Upper lobe of left lung (tissue), 6 donors: ENCODE results near the gene NXPH1. TPM values are rescaled to one million over a fixed set of nuclear protein-coding genes. Genes with fewer than 3 reads are reported as not detected.

Experiments used
- ATAC-seq, 2 donors: fragments of 200-7000 bp; cut with Tn5 transposase; one replicate each; pipeline ENCODE4 v1.9.1; 2022; ENCODE audit warnings: mild to moderate bottlenecking in 2 of 2, moderate library complexity in 2 of 2; ENCODE audit not compliant: low FRiP score in 2 of 2
- DNase-seq, 2 donors: peaks; one replicate each; pipeline ENCODE4 v3.0.0-alpha.2; 2019 to 2020
- H3K27ac ChIP-seq, 4 donors: fragments of 200-600 bp; sonication (generic); one replicate each; pipeline ENCODE4 v1.5.1; 2016 to 2019
- H3K27me3 ChIP-seq, 4 donors: fragments of 200-600 bp; sonication (generic); one replicate each; pipeline ENCODE4 v1.5.1; 2017 to 2019
- H3K36me3 ChIP-seq, 4 donors: fragments of 200-600 bp; sonication (generic); one replicate each; pipeline ENCODE4 v1.5.1; 2016 to 2019
- H3K4me1 ChIP-seq, 4 donors: fragments of 200-600 bp; sonication (generic); one replicate each; pipeline ENCODE4 v1.5.1; 2018 to 2019
- H3K4me3 ChIP-seq, 4 donors: fragments of 200-600 bp; sonication (generic); one replicate each; pipeline ENCODE4 v1.5.1; 2017 to 2019; ENCODE audit warnings: mild to moderate bottlenecking in 2 of 4, moderate library complexity in 1 of 4
- H3K9me3 ChIP-seq, 4 donors: fragments of 200-600 bp; sonication (generic); one replicate each; pipeline ENCODE4 v1.5.1; 2018 to 2019
- EP300 ChIP-seq, 4 donors: sonication (generic); formaldehyde crosslinking; IDR thresholded peaks; one replicate each; pipeline ENCODE4 v1.5.1; 2017; ENCODE audit warnings: antibody characterized with exemption in 4 of 4, control low read depth in 2 of 4
- POLR2A ChIP-seq, 4 donors: fragments of 450-650 bp; IDR thresholded peaks; one replicate each; pipeline ENCODE4 v1.5.1; 2016 to 2017; ENCODE audit warnings: antibody characterized with exemption in 4 of 4, mild to moderate bottlenecking in 2 of 4
- POLR2AphosphoS5 ChIP-seq, 2 donors: sonication (generic); formaldehyde crosslinking; IDR thresholded peaks; one replicate each; pipeline ENCODE4 v1.5.1; 2017; ENCODE audit warnings: antibody characterized with exemption in 2 of 2
- WGBS, 2 donors: methylation state at CpG; one replicate each; pipeline ENCODE4 v1.1.5; 2017 to 2018; 5-methylcytosine and 5-hydroxymethylcytosine counted together
- total RNA-seq, 6 donors: library from RNA; depleted of rRNA in 4 of 6; stranded (reverse); fragments of >200 nt in 4 of 6; gene quantifications; one replicate each; pipeline versions ENCODE4 v1.1.0 to v1.2.1, GENCODE V29; 2016 to 2021
- TF ChIP-seq, protein P1 (sequence below), 6 experiments: fragments of 450-650 bp in 4 of 6; fragments of 200-600 bp in 2 of 6; sonication (generic) in 2 of 6; IDR thresholded peaks; one replicate each; pipeline ENCODE4 v1.5.1; 2016 to 2019; ENCODE audit warnings: antibody characterized with exemption in 6 of 6
- donor health status: DM: no; HTN: no; CAD: no; lungs with moderate emphysema.
- donor health status: DM: no; HTN: yes; CAD: no; lungs with severe emphysema.

Gene NXPH1
- total RNA-seq, 6 donors from 2014 or later, result not detected

DNA sequence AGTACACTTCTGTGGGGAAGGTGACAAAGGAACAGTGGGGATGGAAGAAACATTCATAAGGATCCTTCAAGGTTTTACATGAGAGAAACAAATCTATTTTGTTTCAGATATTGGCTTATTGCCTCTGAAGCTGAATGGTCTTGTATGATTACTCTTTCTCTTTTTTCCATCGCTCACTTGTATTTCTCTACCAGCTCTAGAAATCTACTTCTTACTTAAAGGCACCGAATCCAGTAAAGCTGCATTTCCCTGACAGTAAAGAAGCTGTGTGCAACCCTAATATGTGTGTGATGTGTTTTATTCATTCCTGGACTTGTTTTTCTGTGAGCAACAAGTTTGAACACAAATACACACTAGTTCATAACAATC lies 45.2 kb upstream of the NXPH1 start:
- H3K27me3 ChIP-seq, result no peaks in the 10 kb centered on the region
- ATAC-seq (no peak), DNase-seq (no peak)
- WGBS, 2 donors, result 90 to 92% methylated on average over 2 of the region's 2 CpGs
- no peaks in the 10 kb centered on the region for H3K9me3 ChIP-seq
- H3K27ac ChIP-seq, result no peak overlapping the region
- no peak overlapping the region for H3K4me3 ChIP-seq
- no peak for TF ChIP-seq POLR2AphosphoS5 (IDR thresholded peaks at IDR 0.05)
- TF ChIP-seq POLR2A (IDR thresholded peaks at IDR 0.05), result no peak
- TF ChIP-seq EP300 (IDR thresholded peaks at IDR 0.05), result no peak
- TF ChIP-seq, protein P1, sequence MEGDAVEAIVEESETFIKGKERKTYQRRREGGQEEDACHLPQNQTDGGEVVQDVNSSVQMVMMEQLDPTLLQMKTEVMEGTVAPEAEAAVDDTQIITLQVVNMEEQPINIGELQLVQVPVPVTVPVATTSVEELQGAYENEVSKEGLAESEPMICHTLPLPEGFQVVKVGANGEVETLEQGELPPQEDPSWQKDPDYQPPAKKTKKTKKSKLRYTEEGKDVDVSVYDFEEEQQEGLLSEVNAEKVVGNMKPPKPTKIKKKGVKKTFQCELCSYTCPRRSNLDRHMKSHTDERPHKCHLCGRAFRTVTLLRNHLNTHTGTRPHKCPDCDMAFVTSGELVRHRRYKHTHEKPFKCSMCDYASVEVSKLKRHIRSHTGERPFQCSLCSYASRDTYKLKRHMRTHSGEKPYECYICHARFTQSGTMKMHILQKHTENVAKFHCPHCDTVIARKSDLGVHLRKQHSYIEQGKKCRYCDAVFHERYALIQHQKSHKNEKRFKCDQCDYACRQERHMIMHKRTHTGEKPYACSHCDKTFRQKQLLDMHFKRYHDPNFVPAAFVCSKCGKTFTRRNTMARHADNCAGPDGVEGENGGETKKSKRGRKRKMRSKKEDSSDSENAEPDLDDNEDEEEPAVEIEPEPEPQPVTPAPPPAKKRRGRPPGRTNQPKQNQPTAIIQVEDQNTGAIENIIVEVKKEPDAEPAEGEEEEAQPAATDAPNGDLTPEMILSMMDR (IDR thresholded peaks at IDR 0.05), result no peak
- H3K4me1 ChIP-seq, result no peaks in the 10 kb centered on the region
- no peaks in the 10 kb centered on the region for H3K36me3 ChIP-seq

DNA sequence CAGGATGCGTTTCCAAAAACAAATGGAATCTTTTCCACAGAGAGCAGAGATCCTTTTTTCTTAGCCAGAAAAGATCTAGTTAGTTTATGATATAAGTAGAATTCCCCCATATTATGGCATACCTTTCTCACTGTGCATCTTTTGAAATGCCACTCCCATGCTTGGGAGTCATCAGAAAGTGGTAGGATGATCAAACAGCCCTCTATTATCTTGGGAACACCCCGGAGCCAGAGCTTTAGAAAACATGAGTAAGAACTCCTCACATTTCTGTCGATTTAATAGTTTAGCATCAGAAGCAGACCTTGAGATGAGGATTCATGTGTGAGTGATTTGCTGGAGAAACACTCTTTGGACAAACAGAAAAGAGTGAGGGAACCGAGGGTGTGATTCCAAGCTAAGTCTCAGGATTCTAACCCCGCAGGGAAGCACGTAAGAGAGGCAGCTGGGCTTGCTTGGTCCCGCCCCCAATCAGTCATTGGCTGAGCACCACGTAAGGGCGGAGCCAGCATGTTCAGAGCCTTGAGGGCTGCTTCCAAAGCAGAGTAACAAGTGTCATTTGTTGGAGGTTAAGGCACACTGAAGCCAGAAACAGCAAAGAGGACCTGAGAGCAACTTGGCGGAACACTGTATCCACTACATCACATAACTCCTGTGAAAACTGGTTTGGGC lies 43.7 kb upstream of the NXPH1 start:
- peak in 1 of 2 donors; percentile 24 for ATAC-seq
- 53 to 61% methylated on average over 9 to 10 of the region's 10 CpGs for WGBS, 2 donors
- TF ChIP-seq EP300 (IDR thresholded peaks at IDR 0.05) (no peak), POLR2A (IDR thresholded peaks at IDR 0.05) (no peak), POLR2AphosphoS5 (IDR thresholded peaks at IDR 0.05) (no peak)
- TF ChIP-seq, protein P1 (IDR thresholded peaks at IDR 0.05), result no peak

DNA sequence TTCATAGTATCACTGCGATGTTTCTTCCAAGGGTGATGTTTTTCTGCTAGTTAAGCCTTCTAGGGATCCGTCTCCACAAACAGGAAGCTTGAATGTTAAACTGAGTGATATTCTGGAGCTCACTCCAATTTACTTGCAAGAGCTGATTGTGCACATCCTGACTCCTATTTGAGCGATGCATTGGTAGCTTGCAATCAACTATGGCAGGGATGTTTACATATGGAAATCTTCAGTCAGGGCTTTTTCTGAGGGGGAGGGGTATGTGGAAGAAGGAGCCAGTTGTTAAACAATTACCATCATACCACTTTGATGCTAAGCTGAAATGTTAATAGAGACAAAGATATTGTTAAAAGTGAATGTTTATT lies 43.2 kb upstream of the NXPH1 start:
- TF ChIP-seq, protein P1 (IDR thresholded peaks at IDR 0.05), result no peak
- TF ChIP-seq POLR2A (IDR thresholded peaks at IDR 0.05), result no peak
- WGBS, 2 donors, result 44 to 55% methylated on average over 3 of the region's 3 CpGs

More for the DNA sequence above, 43.7 kb upstream of the NXPH1 start:
- no peaks in the 10 kb centered on the region for H3K27me3 ChIP-seq
- no peaks in the 10 kb centered on the region for H3K4me1 ChIP-seq
- H3K36me3 ChIP-seq, result no peaks in the 10 kb centered on the region
- peak in 1 of 2 donors; percentile 0 for DNase-seq
- no peak overlapping the region for H3K4me3 ChIP-seq
- no peaks in the 10 kb centered on the region for H3K9me3 ChIP-seq
- H3K27ac ChIP-seq, result no peak overlapping the region

DNA sequence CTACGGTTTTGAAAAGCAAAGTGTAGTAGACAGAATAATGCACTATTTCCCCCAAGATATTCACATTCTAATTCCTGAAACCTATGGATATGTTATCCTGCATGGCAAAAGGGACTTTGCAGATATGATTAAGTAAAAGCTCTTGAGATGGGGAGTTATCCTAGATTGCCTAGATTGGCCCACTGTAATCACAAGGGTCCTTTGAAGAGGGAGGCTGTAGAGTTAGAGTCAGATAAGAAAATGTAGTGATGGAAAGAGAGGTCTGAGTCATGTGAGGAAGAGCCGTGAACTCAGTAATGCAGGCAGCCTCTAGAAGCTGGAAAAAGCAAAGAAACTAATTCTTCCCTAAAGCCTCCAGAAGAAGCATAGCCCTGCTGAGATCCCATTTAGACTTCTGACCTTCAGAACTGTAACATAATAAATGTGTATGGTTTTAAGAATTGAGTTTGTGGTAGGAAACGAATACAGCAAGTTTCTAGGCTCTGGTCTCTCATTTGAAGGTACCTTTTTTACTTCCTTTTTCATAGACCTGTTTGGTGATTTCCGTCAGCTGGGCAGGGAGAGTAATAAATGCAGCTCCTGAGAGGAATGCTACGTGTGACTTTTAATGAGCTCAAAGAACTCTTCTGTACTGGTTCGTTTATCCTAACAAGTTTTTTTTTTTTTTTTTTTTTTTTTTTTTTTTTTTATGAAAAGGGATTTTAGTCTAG lies 41.9 kb upstream of the NXPH1 start:
- TF ChIP-seq POLR2AphosphoS5 (IDR thresholded peaks at IDR 0.05), result no peak
- TF ChIP-seq, protein P1 (IDR thresholded peaks at IDR 0.05), result no peak
- TF ChIP-seq POLR2A (IDR thresholded peaks at IDR 0.05), result no peak
- WGBS, 2 donors, result 36% methylated on average over 6 of the region's 6 CpGs
- Histone ChIP-seq H3K9me3 (no peaks in the 10 kb centered on the region), H3K27ac (no peak overlapping the region), H3K4me1 (no peaks in the 10 kb centered on the region), H3K4me3 (no peak overlapping the region), H3K36me3 (no peaks in the 10 kb centered on the region), H3K27me3 (no peaks in the 10 kb centered on the region)
- ATAC-seq (no peak), DNase-seq (no peak)

More for the DNA sequence above, 43.2 kb upstream of the NXPH1 start:
- DNase-seq, result no peak
- ATAC-seq, result no peak
- H3K27ac ChIP-seq, result no peak overlapping the region
- H3K4me1 ChIP-seq, result no peaks in the 10 kb centered on the region
- H3K36me3 ChIP-seq, result no peaks in the 10 kb centered on the region
- no peak overlapping the region for H3K4me3 ChIP-seq
- no peaks in the 10 kb centered on the region for H3K9me3 ChIP-seq
- H3K27me3 ChIP-seq, result no peaks in the 10 kb centered on the region

DNA sequence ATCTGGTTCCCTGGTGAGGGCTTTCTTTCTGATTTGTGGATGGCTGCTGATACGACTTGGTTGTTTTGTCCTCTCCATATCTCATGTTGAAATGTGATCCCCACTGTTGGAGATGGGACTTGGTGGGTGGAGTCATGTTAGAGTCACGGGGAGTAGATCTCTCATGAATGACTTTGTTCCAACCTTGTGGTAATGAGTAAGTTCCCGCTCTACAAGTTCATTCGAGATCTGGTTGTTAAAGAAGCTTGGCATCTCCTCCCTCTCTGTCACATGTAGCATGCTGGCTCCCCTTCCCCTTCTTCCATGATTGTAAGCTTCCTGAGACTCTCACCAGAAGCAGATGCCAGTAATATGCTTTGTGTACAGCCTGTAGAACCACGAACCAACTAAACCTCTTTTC lies 37.1 kb upstream of the NXPH1 start:
- H3K36me3 ChIP-seq, result no peaks in the 10 kb centered on the region
- H3K27ac ChIP-seq, result no peak overlapping the region
- H3K27me3 ChIP-seq, result no peaks in the 10 kb centered on the region
- ATAC-seq (no peak), DNase-seq (no peak)
- no peak overlapping the region for H3K4me3 ChIP-seq
- 71 to 79% methylated on average over 5 of the region's 5 CpGs for WGBS, 2 donors
- TF ChIP-seq POLR2A (IDR thresholded peaks at IDR 0.05), result no peak
- TF ChIP-seq, protein P1 (IDR thresholded peaks at IDR 0.05), result no peak
- TF ChIP-seq POLR2AphosphoS5 (IDR thresholded peaks at IDR 0.05), result no peak
- no peak for TF ChIP-seq EP300 (IDR thresholded peaks at IDR 0.05)
- H3K9me3 ChIP-seq, result no peaks in the 10 kb centered on the region
- no peaks in the 10 kb centered on the region for H3K4me1 ChIP-seq
